MM.1S (cell line): ENCODE results near the gene TOMM6.

Experiments
- CTCF ChIP-seq: fragments of 300-600 bp; sonication (generic); IDR thresholded peaks from 2 replicates; pipeline ENCODE4 v1.5.1; 2016; ENCODE audit warnings: antibody characterized with exemption, low read length, mixed read lengths
- EZH2 ChIP-seq: fragments of 300-600 bp; sonication (generic); optimal IDR thresholded peaks from 2 replicates; pipeline ENCODE3; 2017; ENCODE audit warnings: low read depth, mild to moderate bottlenecking, antibody characterized with exemption, low read length, mixed read lengths
- EZH2phosphoT487 ChIP-seq: fragments of 300-600 bp; sonication (generic); IDR thresholded peaks from 2 replicates; pipeline ENCODE4 v1.6.1; 2018; ENCODE audit warnings: antibody characterized with exemption, low read length

- no peak for TF ChIP-seq CTCF
- no peak for TF ChIP-seq EZH2
- no peak for TF ChIP-seq EZH2phosphoT487
These were observed 33.8 kb downstream of the TOMM6 start for GRCh38 chr6:41821266-41821665.
